ENCODE results near the gene USF1. TPM values are rescaled to one million over a fixed set of nuclear protein-coding genes. Genes with fewer than 3 reads are reported as not detected.
"Not testable (repeated sequence)": the region's sequence is repeated elsewhere in the genome, so short reads cannot be mapped to it uniquely, and the experiment has no call there.

Gene USF1
- total RNA-seq, 1 experiment from 2014 or later, result 102 TPM

GRCh38 chr1:161013488-161014230, 32.1 kb downstream of the USF1 start:
- Histone ChIP-seq H3K9me3 (no peaks in the 10 kb centered on the region), H3K27me3 (no peaks in the 10 kb centered on the region), H3K36me3 (no peaks in the 10 kb centered on the region), H3K4me3 (no peak overlapping the region)
- DNase-seq, result peak; percentile 20

GRCh38 chr1:161013131-161013487, 32.7 kb downstream of the USF1 start:
- DNase-seq, result no peak
- Histone ChIP-seq H3K9me3 (no peaks in the 10 kb centered on the region), H3K36me3 (no peaks in the 10 kb centered on the region), H3K27me3 (no peaks in the 10 kb centered on the region), H3K4me3 (no peak overlapping the region)

- H3K9me3 ChIP-seq, result no peaks in the 10 kb centered on the region
- DNase-seq, result no peak
- H3K36me3 ChIP-seq, result no peaks in the 10 kb centered on the region
- H3K4me3 ChIP-seq, result no peak overlapping the region
- no peaks in the 10 kb centered on the region for H3K27me3 ChIP-seq
Observed at GRCh38 chr1:161012420-161012819, 33.4 kb downstream of the USF1 start.

GRCh38 chr1:161009602-161010211, 36.1 kb downstream of the USF1 start:
- no peak for DNase-seq
- H3K27me3 ChIP-seq, result no peaks in the 10 kb centered on the region
- H3K9me3 ChIP-seq, result no peaks in the 10 kb centered on the region
- H3K4me3 ChIP-seq, result no peak overlapping the region
- H3K36me3 ChIP-seq, result no peaks in the 10 kb centered on the region

GRCh38 chr1:161008869-161009510, 36.8 kb downstream of the USF1 start:
- H3K36me3 ChIP-seq, result no peaks in the 10 kb centered on the region
- no peak for DNase-seq
- no peaks in the 10 kb centered on the region for H3K9me3 ChIP-seq
- no peaks in the 10 kb centered on the region for H3K27me3 ChIP-seq
- no peak overlapping the region for H3K4me3 ChIP-seq

GRCh38 chr1:161007369-161007768, 38.4 kb downstream of the USF1 start:
- no peak overlapping the region for H3K4me3 ChIP-seq
- no peak for DNase-seq
- H3K9me3 ChIP-seq, result no peaks in the 10 kb centered on the region
- H3K27me3 ChIP-seq, result no peaks in the 10 kb centered on the region
- no peaks in the 10 kb centered on the region for H3K36me3 ChIP-seq

GRCh38 chr1:161006563-161006962, 39.2 kb downstream of the USF1 start:
- DNase-seq, result no peak
- H3K9me3 ChIP-seq, result no peaks in the 10 kb centered on the region
- no peak overlapping the region for H3K4me3 ChIP-seq
- no peaks in the 10 kb centered on the region for H3K36me3 ChIP-seq
- H3K27me3 ChIP-seq, result no peaks in the 10 kb centered on the region

- DNase-seq, result no peak
- no peaks in the 10 kb centered on the region for H3K27me3 ChIP-seq
- H3K4me3 ChIP-seq, result no peak overlapping the region
- H3K36me3 ChIP-seq, result no peaks in the 10 kb centered on the region
- H3K9me3 ChIP-seq, result no peaks in the 10 kb centered on the region
Observed at GRCh38 chr1:161001525-161001924, 44.3 kb downstream of the USF1 start.

- H3K36me3 ChIP-seq, result no peaks in the 10 kb centered on the region
- H3K4me3 ChIP-seq, result no peak overlapping the region
- H3K27me3 ChIP-seq, result no peaks in the 10 kb centered on the region
- H3K9me3 ChIP-seq, result no peaks in the 10 kb centered on the region
- DNase-seq, result no peak
Observed at GRCh38 chr1:161000736-161001480, 44.9 kb downstream of the USF1 start.

- Histone ChIP-seq H3K4me3 (no peak overlapping the region), H3K36me3 (no peaks in the 10 kb centered on the region), H3K27me3 (no peaks in the 10 kb centered on the region), H3K9me3 (no peaks in the 10 kb centered on the region)
- no peak for DNase-seq
Observed at GRCh38 chr1:160999376-160999775, 46.4 kb downstream of the USF1 start.

- Histone ChIP-seq H3K36me3 (no peaks in the 10 kb centered on the region), H3K4me3 (no peak overlapping the region), H3K27me3 (no peaks in the 10 kb centered on the region), H3K9me3 (no peaks in the 10 kb centered on the region)
- peak; percentile 59 for DNase-seq
Observed at GRCh38 chr1:160997323-160998038, 48.3 kb downstream of the USF1 start.

GRCh38 chr1:160996178-160996577, 49.6 kb downstream of the USF1 start:
- Histone ChIP-seq H3K9me3 (no peaks in the 10 kb centered on the region), H3K36me3 (no peaks in the 10 kb centered on the region), H3K27me3 (no peaks in the 10 kb centered on the region), H3K4me3 (no peak overlapping the region)
- no peak for DNase-seq

- DNase-seq, result no peak
- no peak overlapping the region for H3K4me3 ChIP-seq
- H3K9me3 ChIP-seq, result no peaks in the 10 kb centered on the region
Observed at GRCh38 chr1:160993544-160994193, 52.1 kb downstream of the USF1 start.

GRCh38 chr1:160992036-160992435, 53.7 kb downstream of the USF1 start:
- H3K9me3 ChIP-seq, DNase-seq, H3K27me3 ChIP-seq, H3K36me3 ChIP-seq, H3K4me3 ChIP-seq: not testable (repeated sequence)

More at GRCh38 chr1:160993544-160994193, 52.1 kb downstream of the USF1 start:
- Histone ChIP-seq H3K27me3 (no peaks in the 10 kb centered on the region), H3K36me3 (no peaks in the 10 kb centered on the region)
